Prostate gland (tissue), 2 donors: ENCODE measurements around the gene MFAP2.

Experiments
- CTCF ChIP-seq, 4 experiments: fragments of 200-600 bp in 2 of 4; fragments of 450-650 bp in 2 of 4; sonication (generic) in 2 of 4; IDR thresholded peaks; 1 replicate in 3 of 4; 2 replicates in 1 of 4; pipeline ENCODE4 v1.5.1; 2016 to 2019; ENCODE audit warnings: antibody characterized with exemption in 4 of 4, mild to moderate bottlenecking in 2 of 4, moderate library complexity in 2 of 4
- POLR2A ChIP-seq: fragments of 450-650 bp; IDR thresholded peaks from one replicate; pipeline ENCODE4 v1.6.1; 2016; ENCODE audit warnings: antibody characterized with exemption, mild to moderate bottlenecking
- POLR2AphosphoS5 ChIP-seq: sonication (generic); formaldehyde crosslinking; IDR thresholded peaks from one replicate; pipeline ENCODE4 v1.6.1; 2017; ENCODE audit warnings: antibody characterized with exemption

- no peak for TF ChIP-seq POLR2A
- no peak for TF ChIP-seq CTCF (IDR thresholded peaks at IDR 0.05)
- TF ChIP-seq POLR2AphosphoS5 = no peak
Measured at GRCh38 chr1:16958475-16958874, 21.9 kb downstream of the MFAP2 start.
